Neural cell (in vitro differentiated cells): ENCODE measurements around the gene SLC15A4. TPM values are rescaled to one million over a fixed set of nuclear protein-coding genes. Genes with fewer than 3 reads are reported as not detected.

Experiments used
- H2AFZ ChIP-seq: fragments of 200-600, 300-800 bp; sonication (generic), shearing (Covaris generic); 2 replicates; pipeline ENCODE4 v1.6.0; 2014; ENCODE audit warnings: low read depth, mild to moderate bottlenecking, antibody characterized with exemption, low read length, moderate library complexity
- H3F3A ChIP-seq: fragments of 200-600 bp; shearing (Covaris generic); 2 replicates; pipeline ENCODE4 v1.6.1; 2016; ENCODE audit warnings: mild to moderate bottlenecking, moderate library complexity, mixed read lengths, antibody characterized with exemption, low read length; ENCODE audit not compliant: insufficient read depth, poor library complexity, severe bottlenecking
- H3K27ac ChIP-seq: fragments of 200-600, 300-800 bp; sonication (generic), shearing (Covaris generic); 2 replicates; pipeline ENCODE4 v1.5.1; 2014; ENCODE audit warnings: mild to moderate bottlenecking, low read length, moderate library complexity
- H3K27me3 ChIP-seq: fragments of 300-800, 200-600 bp; sonication (generic), shearing (Covaris generic); 2 replicates; pipeline ENCODE4 v1.6.0; 2014; ENCODE audit warnings: mild to moderate bottlenecking, low read depth, low read length, moderate library complexity; ENCODE audit not compliant: insufficient read depth
- H3K36me3 ChIP-seq: fragments of 300-800, 200-600 bp; sonication (generic), shearing (Covaris generic); 2 replicates; pipeline ENCODE4 v1.5.1; 2014; ENCODE audit warnings: mild to moderate bottlenecking, antibody characterized with exemption, low read length, moderate library complexity; ENCODE audit not compliant: insufficient read depth
- H3K4me2 ChIP-seq: fragments of 300-800, 200-600 bp; sonication (generic), shearing (Covaris generic); 2 replicates; pipeline ENCODE4 v1.6.0; 2014; ENCODE audit warnings: mild to moderate bottlenecking, low read length
- H3K4me3 ChIP-seq: fragments of 300-800, 200-600 bp; sonication (generic), shearing (Covaris generic); 2 replicates; pipeline ENCODE4 v1.5.1; 2014; ENCODE audit warnings: mild to moderate bottlenecking, low read length, moderate library complexity
- H3K79me2 ChIP-seq: fragments of 200-600 bp; shearing (Covaris generic); replicated peaks from 2 replicates; pipeline ENCODE4 v1.6.0; 2014; ENCODE audit warnings: mild to moderate bottlenecking, low read length, moderate library complexity; ENCODE audit not compliant: insufficient read depth
- H3K9ac ChIP-seq: fragments of 300-800, 200-600 bp; sonication (generic), shearing (Covaris generic); 2 replicates; pipeline ENCODE4 v1.6.1; 2016; ENCODE audit warnings: mild to moderate bottlenecking, low read length, mixed read lengths
- H3K9me2 ChIP-seq: fragments of 200-600 bp; shearing (Covaris generic); 2 replicates; pipeline ENCODE4 v1.6.1; 2016; ENCODE audit warnings: mild to moderate bottlenecking, low read length, mixed read lengths; ENCODE audit not compliant: insufficient read depth
- H3K9me3 ChIP-seq: fragments of 200-600, 300-800 bp; sonication (generic), shearing (Covaris generic); 2 replicates; pipeline ENCODE4 v1.6.1; 2016; ENCODE audit warnings: mild to moderate bottlenecking, mixed run types, low read length, moderate library complexity, mixed read lengths
- H4K20me1 ChIP-seq: fragments of 200-600 bp; shearing (Covaris generic); 2 replicates; pipeline ENCODE4 v1.6.1; 2016; ENCODE audit warnings: mild to moderate bottlenecking, mixed run types; ENCODE audit not compliant: insufficient read depth
- EP300 ChIP-seq: fragments of 450-650 bp; conservative IDR thresholded peaks from 2 replicates; pipeline ENCODE4 v1.6.1; 2014; ENCODE audit warnings: antibody characterized with exemption, mild to moderate bottlenecking, moderate library complexity; ENCODE audit not compliant: poor library complexity, severe bottlenecking
- EZH2 ChIP-seq: fragments of 200-600, 300-800 bp; shearing (Covaris generic), sonication (generic); IDR thresholded peaks from 2 replicates; pipeline ENCODE4 v1.6.1; 2014; ENCODE audit warnings: antibody characterized with exemption, low read length, borderline replicate concordance, mild to moderate bottlenecking; ENCODE audit not compliant: insufficient read depth, poor library complexity, severe bottlenecking
- MXI1 ChIP-seq: fragments of 450-650 bp; conservative IDR thresholded peaks from 2 replicates; pipeline ENCODE4 v1.6.1; 2014; ENCODE audit warnings: antibody characterized with exemption, mild to moderate bottlenecking; ENCODE audit not compliant: poor library complexity, severe bottlenecking
- POLR2AphosphoS5 ChIP-seq: IDR thresholded peaks from 2 replicates; pipeline ENCODE4 v1.6.1; 2012
- RAD21 ChIP-seq: fragments of 450-650 bp; conservative IDR thresholded peaks from 2 replicates; pipeline ENCODE4 v1.6.1; 2014; ENCODE audit warnings: antibody characterized with exemption, mild to moderate bottlenecking, moderate library complexity
- SMC3 ChIP-seq: fragments of 450-650 bp; conservative IDR thresholded peaks from 2 replicates; pipeline ENCODE4 v1.6.1; 2014; ENCODE audit warnings: antibody characterized with exemption, mild to moderate bottlenecking, moderate library complexity; ENCODE audit not compliant: poor library complexity
- TAF1 ChIP-seq: IDR thresholded peaks from 2 replicates; pipeline ENCODE4 v1.6.1; 2012; ENCODE audit warnings: low read depth
- polyA plus RNA-seq: library from polyadenylated mRNA; depleted of rRNA; stranded (reverse); fragments of >200 nt; gene quantifications from 2 replicates; pipeline ENCODE4 v1.2.3, GENCODE V29; 2014
- TF ChIP-seq, protein P1 (sequence below): fragments of 450-650 bp; IDR thresholded peaks from 2 replicates; pipeline ENCODE4 v1.5.1; 2014; ENCODE audit warnings: antibody characterized with exemption, mild to moderate bottlenecking, moderate library complexity; ENCODE audit not compliant: poor library complexity, severe bottlenecking
- TF ChIP-seq, protein P2 (sequence below): IDR thresholded peaks from 2 replicates; pipeline ENCODE4 v1.6.1; 2012; ENCODE audit warnings: borderline replicate concordance

The SLC15A4 gene
- polyA plus RNA-seq, 1 donor from 2014 or later = 34.7 TPM

DNA sequence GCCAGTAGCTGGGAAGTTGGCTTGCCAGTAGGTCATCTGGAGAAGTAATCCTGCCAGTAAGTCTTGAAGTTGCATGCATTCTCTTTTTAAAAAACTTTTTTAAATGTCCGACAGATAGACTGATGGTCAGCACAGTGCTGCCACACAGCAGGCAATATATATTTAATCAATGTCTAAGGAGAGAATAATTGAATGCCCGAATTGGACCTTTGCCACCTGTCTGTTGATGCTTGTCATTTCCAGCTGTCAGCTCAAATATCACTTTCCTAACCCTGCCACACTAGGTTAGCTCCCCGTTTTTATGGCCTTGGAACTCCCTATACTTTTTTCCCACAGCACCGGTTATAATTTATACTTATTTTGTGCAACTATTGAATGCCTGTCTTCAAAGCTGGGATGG is 2.1 kb upstream of the SLC15A4 start:
- Histone ChIP-seq H3K27me3 (no peaks in the 10 kb centered on the region), H3F3A (no peaks in the 10 kb centered on the region), H4K20me1 (no peaks in the 10 kb centered on the region), H3K27ac (no peak overlapping the region), H3K4me2 (no peak overlapping the region), H2AFZ (no peak overlapping the region), H3K36me3 (peaks cover 1% of the 10 kb centered on the region), H3K4me3 (peak overlapping the region; percentile 15), H3K9me2 (no peaks in the 10 kb centered on the region), H3K9me3 (no peaks in the 10 kb centered on the region), H3K79me2 (peaks cover 20% of the 10 kb centered on the region), H3K9ac (no peak overlapping the region)
- TF ChIP-seq POLR2AphosphoS5 (no peak), MXI1 (no peak), SMC3 (no peak), RAD21 (no peak), EP300 (no peak), EZH2 (no peak), TAF1 (no peak)
- TF ChIP-seq, protein P1, sequence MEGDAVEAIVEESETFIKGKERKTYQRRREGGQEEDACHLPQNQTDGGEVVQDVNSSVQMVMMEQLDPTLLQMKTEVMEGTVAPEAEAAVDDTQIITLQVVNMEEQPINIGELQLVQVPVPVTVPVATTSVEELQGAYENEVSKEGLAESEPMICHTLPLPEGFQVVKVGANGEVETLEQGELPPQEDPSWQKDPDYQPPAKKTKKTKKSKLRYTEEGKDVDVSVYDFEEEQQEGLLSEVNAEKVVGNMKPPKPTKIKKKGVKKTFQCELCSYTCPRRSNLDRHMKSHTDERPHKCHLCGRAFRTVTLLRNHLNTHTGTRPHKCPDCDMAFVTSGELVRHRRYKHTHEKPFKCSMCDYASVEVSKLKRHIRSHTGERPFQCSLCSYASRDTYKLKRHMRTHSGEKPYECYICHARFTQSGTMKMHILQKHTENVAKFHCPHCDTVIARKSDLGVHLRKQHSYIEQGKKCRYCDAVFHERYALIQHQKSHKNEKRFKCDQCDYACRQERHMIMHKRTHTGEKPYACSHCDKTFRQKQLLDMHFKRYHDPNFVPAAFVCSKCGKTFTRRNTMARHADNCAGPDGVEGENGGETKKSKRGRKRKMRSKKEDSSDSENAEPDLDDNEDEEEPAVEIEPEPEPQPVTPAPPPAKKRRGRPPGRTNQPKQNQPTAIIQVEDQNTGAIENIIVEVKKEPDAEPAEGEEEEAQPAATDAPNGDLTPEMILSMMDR = no peak
- TF ChIP-seq, protein P2, sequence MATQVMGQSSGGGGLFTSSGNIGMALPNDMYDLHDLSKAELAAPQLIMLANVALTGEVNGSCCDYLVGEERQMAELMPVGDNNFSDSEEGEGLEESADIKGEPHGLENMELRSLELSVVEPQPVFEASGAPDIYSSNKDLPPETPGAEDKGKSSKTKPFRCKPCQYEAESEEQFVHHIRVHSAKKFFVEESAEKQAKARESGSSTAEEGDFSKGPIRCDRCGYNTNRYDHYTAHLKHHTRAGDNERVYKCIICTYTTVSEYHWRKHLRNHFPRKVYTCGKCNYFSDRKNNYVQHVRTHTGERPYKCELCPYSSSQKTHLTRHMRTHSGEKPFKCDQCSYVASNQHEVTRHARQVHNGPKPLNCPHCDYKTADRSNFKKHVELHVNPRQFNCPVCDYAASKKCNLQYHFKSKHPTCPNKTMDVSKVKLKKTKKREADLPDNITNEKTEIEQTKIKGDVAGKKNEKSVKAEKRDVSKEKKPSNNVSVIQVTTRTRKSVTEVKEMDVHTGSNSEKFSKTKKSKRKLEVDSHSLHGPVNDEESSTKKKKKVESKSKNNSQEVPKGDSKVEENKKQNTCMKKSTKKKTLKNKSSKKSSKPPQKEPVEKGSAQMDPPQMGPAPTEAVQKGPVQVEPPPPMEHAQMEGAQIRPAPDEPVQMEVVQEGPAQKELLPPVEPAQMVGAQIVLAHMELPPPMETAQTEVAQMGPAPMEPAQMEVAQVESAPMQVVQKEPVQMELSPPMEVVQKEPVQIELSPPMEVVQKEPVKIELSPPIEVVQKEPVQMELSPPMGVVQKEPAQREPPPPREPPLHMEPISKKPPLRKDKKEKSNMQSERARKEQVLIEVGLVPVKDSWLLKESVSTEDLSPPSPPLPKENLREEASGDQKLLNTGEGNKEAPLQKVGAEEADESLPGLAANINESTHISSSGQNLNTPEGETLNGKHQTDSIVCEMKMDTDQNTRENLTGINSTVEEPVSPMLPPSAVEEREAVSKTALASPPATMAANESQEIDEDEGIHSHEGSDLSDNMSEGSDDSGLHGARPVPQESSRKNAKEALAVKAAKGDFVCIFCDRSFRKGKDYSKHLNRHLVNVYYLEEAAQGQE = no peak

DNA sequence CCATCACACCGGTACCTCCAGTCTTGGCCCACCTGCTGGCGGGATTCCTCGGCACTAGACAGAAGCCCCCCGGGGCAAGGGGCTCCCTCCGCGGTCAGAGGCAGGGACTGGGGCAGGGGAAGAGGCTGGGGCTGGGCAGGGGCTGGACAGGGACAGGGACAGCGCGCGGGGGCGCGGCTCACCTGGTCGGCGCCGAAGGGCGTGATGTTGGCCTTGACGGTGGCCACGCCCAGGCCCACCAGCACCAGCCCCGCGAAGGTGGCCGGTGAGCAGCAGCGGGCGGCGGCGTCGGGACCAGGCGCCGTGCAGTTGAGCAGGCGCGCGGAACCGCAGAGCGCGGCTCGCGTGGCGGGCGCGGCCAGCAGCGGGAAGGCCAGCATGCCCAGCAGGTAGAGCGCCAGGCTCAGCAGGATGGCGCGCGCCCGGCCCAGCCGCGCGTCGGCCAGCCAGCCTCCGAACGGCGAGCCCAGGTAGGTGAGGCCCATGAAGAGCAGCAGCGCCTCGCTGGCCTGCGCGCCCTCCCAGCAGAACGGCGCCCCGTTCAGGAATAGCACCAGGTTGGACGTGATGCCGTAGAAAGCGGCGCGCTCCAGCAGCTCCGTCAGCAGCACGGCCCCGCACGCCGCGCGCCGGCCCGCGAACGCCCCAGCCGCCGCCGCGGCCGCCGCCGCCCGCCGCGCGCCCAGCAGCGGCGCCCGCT is 392 bp downstream of the SLC15A4 start:
- peaks cover 41% of the 10 kb centered on the region for H3K79me2 ChIP-seq
- H3K4me3 ChIP-seq = peak overlapping the region; percentile 94
- no peaks in the 10 kb centered on the region for H3F3A ChIP-seq
- peak overlapping the region; percentile 67 for H3K27ac ChIP-seq
- H3K9me3 ChIP-seq = no peaks in the 10 kb centered on the region
- no peaks in the 10 kb centered on the region for H3K27me3 ChIP-seq
- H3K9ac ChIP-seq = peak overlapping the region; percentile 88
- no peaks in the 10 kb centered on the region for H3K9me2 ChIP-seq
- no peak for TF ChIP-seq EZH2
- peak; percentile 50 for TF ChIP-seq SMC3
- peak; percentile 49 for TF ChIP-seq RAD21
- peak; percentile 58 for TF ChIP-seq MXI1
- peaks cover 12% of the 10 kb centered on the region for H3K36me3 ChIP-seq
- H2AFZ ChIP-seq = peak overlapping the region; percentile 51
- H3K4me2 ChIP-seq = peak overlapping the region; percentile 68
- no peaks in the 10 kb centered on the region for H4K20me1 ChIP-seq
